ENCODE results near the gene HELZ2.

The HELZ2 gene

GRCh38 chr20:63595416-63596127, 21.5 kb upstream of the HELZ2 start:
- DNase-seq (ENCODE audit: low spot score), result no peak
- H3K4me3 ChIP-seq, result no peak overlapping the region
- no peak for TF ChIP-seq CTCF (IDR thresholded peaks at IDR 0.05)
- H3K27ac ChIP-seq, result no peak overlapping the region

- Histone ChIP-seq H3K4me3 (no peak overlapping the region), H3K27ac (peak overlapping the region in 1 of 2 donors; percentile 9)
- DNase-seq (ENCODE audit: low spot score), result no peak
- TF ChIP-seq CTCF (IDR thresholded peaks at IDR 0.05), result no peak
Measured at GRCh38 chr20:63594043-63594561, 20.1 kb upstream of the HELZ2 start.

- H3K27ac ChIP-seq, result no peak overlapping the region
- H3K4me3 ChIP-seq, result no peak overlapping the region
- no peak for TF ChIP-seq CTCF (IDR thresholded peaks at IDR 0.05)
- DNase-seq (ENCODE audit: low spot score), result no peak
Measured at GRCh38 chr20:63592661-63593060, 18.6 kb upstream of the HELZ2 start.

- DNase-seq (ENCODE audit: low spot score), result no peak
- TF ChIP-seq CTCF (IDR thresholded peaks at IDR 0.05), result no peak
Measured at GRCh38 chr20:63591786-63592355, 17.8 kb upstream of the HELZ2 start.

GRCh38 chr20:63591147-63591533, 17.1 kb upstream of the HELZ2 start:
- no peak for TF ChIP-seq CTCF (IDR thresholded peaks at IDR 0.05)
- Histone ChIP-seq H3K27ac (no peak overlapping the region), H3K4me3 (no peak overlapping the region)
- DNase-seq (ENCODE audit: low spot score), result no peak

More at GRCh38 chr20:63591786-63592355, 17.8 kb upstream of the HELZ2 start:
- Histone ChIP-seq H3K27ac (no peak overlapping the region), H3K4me3 (no peak overlapping the region)

- no peak for DNase-seq (ENCODE audit: low spot score)
Measured at GRCh38 chr20:63590218-63591146, 16.4 kb upstream of the HELZ2 start.

More at GRCh38 chr20:63590218-63591146, 16.4 kb upstream of the HELZ2 start:
- H3K4me3 ChIP-seq, result no peak overlapping the region
- TF ChIP-seq CTCF (IDR thresholded peaks at IDR 0.05), result no peak
- H3K27ac ChIP-seq, result no peak overlapping the region

Measured in coronary artery (tissue), 2 donors.